HepG2 (cell line): ENCODE data around the gene NFATC4. TPM values are rescaled to one million over a fixed set of nuclear protein-coding genes. Genes with fewer than 3 reads are reported as not detected.

Experiments used
- ATAC-seq: fragments of 200-7000 bp; cut with Tn5 transposase; 3 replicates; pipeline ENCODE4 v1.9.1; 2020; ENCODE audit warnings: mild to moderate bottlenecking, moderate library complexity
- BruUV-seq: library from RNA; stranded (reverse); fragments of 400-500 nt; replicated peaks from 2 replicates; lab custom pipeline; 2021; lab: Mats Ljungman, UMichigan
- CTCF ChIA-PET: fragments of 300-600 bp; formaldehyde crosslinking; extraction: SDS; loops from one replicate; lab custom pipeline; 2021; ENCODE audit warnings: low total read pairs, inconsistent platforms, low intra/inter-chr PET ratio; lab: Yijun Ruan, JAX
- POLR2A ChIA-PET: fragments of 350-600 bp; sonication (Branson Sonifier 250); formaldehyde crosslinking; loops from one replicate; lab custom pipeline; 2020; ENCODE audit warnings: antibody characterized with exemption, inconsistent platforms; lab: Yijun Ruan, JAX
- DNase-seq: peaks from one replicate; pipeline ENCODE4 v3.0.0-alpha.2; 2015; ENCODE audit warnings: low spot score
- FAIRE-seq: peaks from 3 replicates; lab custom pipeline; 2011; peaks lifted over from hg19 to GRCh38; lab: Jason Lieb, UNC
- H2AFZ ChIP-seq: one replicate; pipeline ENCODE4 v1.6.1; 2011; ENCODE audit warnings: low read length, inconsistent platforms
- H3K27ac ChIP-seq: fragments of 300-600 bp; 3 replicates; pipeline ENCODE4 v1.8.0; 2011; ENCODE audit warnings: mixed run types, mild to moderate bottlenecking, mixed read lengths, low read length, inconsistent platforms; ENCODE audit not compliant: insufficient read depth; ENCODE audit errors: extremely low read length
- H3K27me3 ChIP-seq, 2 experiments: fragments of 200-600 bp in 1 of 2; 2 replicates in 1 of 2; 3 replicates in 1 of 2; pipeline versions ENCODE4 v1.6.0 to v1.8.0; 2011; ENCODE audit warnings: low read length in 2 of 2, mild to moderate bottlenecking in 2 of 2, moderate library complexity in 2 of 2, inconsistent platforms in 1 of 2; ENCODE audit not compliant: insufficient read depth in 2 of 2, control insufficient read depth in 1 of 2
- H3K36me3 ChIP-seq, 2 experiments: fragments of 200-600 bp in 1 of 2; replicated peaks in 1 of 2; 2 replicates in 1 of 2; 3 replicates in 1 of 2; pipeline versions ENCODE4 v1.5.1 to v1.8.0; 2011; ENCODE audit warnings: low read length in 2 of 2, inconsistent platforms in 1 of 2; ENCODE audit not compliant: insufficient read depth in 2 of 2, control insufficient read depth in 1 of 2
- H3K4me1 ChIP-seq: 2 replicates; pipeline ENCODE4 v1.5.1; 2012; ENCODE audit warnings: low read length, inconsistent platforms; ENCODE audit not compliant: insufficient read depth
- H3K4me2 ChIP-seq: 2 replicates; pipeline ENCODE4 v1.6.0; 2011; ENCODE audit warnings: low read depth, low read length, inconsistent platforms
- H3K4me3 ChIP-seq, 3 experiments: fragments of 200-600 bp in 1 of 3; sonication (generic), shearing (Covaris generic) in 1 of 3; replicated peaks in 1 of 3; 2 replicates each; pipeline ENCODE4 v1.5.1; 2011 to 2016; ENCODE audit warnings: low read length in 3 of 3, inconsistent platforms in 2 of 3, low read depth in 2 of 3, mild to moderate bottlenecking in 2 of 3, control low read depth in 1 of 3, mixed read lengths in 1 of 3; ENCODE audit not compliant: insufficient read depth in 1 of 3
- H3K79me2 ChIP-seq: one replicate; pipeline ENCODE4 v1.6.1; 2011; ENCODE audit warnings: low read length, inconsistent platforms; ENCODE audit not compliant: insufficient read depth
- H3K9ac ChIP-seq: 2 replicates; pipeline ENCODE4 v1.6.0; 2011; ENCODE audit warnings: mild to moderate bottlenecking, low read depth, low read length, inconsistent platforms; ENCODE audit not compliant: insufficient read depth
- H3K9me3 ChIP-seq: 2 replicates; pipeline ENCODE4 v1.5.1; 2012; ENCODE audit warnings: mild to moderate bottlenecking, low read length
- H4K20me1 ChIP-seq: 2 replicates; pipeline ENCODE4 v1.6.0; 2011; ENCODE audit warnings: inconsistent platforms, mild to moderate bottlenecking, low read length, moderate library complexity; ENCODE audit not compliant: insufficient read depth
- AHR ChIP-seq: IDR thresholded peaks from 2 replicates; pipeline ENCODE4 v1.6.1; 2018; ENCODE audit warnings: missing genetic modification reagents, missing compliant biosample characterization
- ARHGAP35 ChIP-seq: sonication (generic); formaldehyde crosslinking; IDR thresholded peaks from 2 replicates; pipeline ENCODE4 v1.9.0; 2022; ENCODE audit warnings: mild to moderate bottlenecking, inconsistent platforms, moderate library complexity, missing genetic modification reagents, borderline replicate concordance
- HDAC1 ChIP-seq: sonication (generic); formaldehyde crosslinking; IDR thresholded peaks from 2 replicates; pipeline ENCODE4 v1.5.1; 2020; ENCODE audit warnings: mild to moderate bottlenecking, missing genetic modification reagents
- ISL2 ChIP-seq: sonication (generic); formaldehyde crosslinking; IDR thresholded peaks from 2 replicates; pipeline ENCODE4 v1.5.0; 2020; ENCODE audit warnings: missing genetic modification reagents
- NR2F6 ChIP-seq, 2 experiments: IDR thresholded peaks; 2 replicates each; pipeline ENCODE4 v1.6.1; 2016; ENCODE audit warnings: antibody characterized with exemption in 1 of 2, mild to moderate bottlenecking in 1 of 2
- SMAD1 ChIP-seq: sonication (generic); formaldehyde crosslinking; IDR thresholded peaks from 2 replicates; pipeline ENCODE4 v1.4.0; 2020; ENCODE audit warnings: missing genetic modification reagents, low read depth, mild to moderate bottlenecking, borderline replicate concordance
- TAF15 ChIP-seq: fragments of 200-400 bp; formaldehyde crosslinking; IDR thresholded peaks from one replicate; pipeline ENCODE4 v1.6.1; 2018; ENCODE audit warnings: mild to moderate bottlenecking, low read depth, low read length; ENCODE audit not compliant: poor library complexity, severe bottlenecking
- TCF12 ChIP-seq, 2 experiments: fragments of 450-650 bp in 1 of 2; sonication (generic) in 1 of 2; formaldehyde crosslinking in 1 of 2; IDR thresholded peaks; 2 replicates each; pipeline versions ENCODE4 v1.6.1 to v1.8.0; 2017 to 2022; ENCODE audit warnings: antibody characterized with exemption in 1 of 2, mild to moderate bottlenecking in 1 of 2, missing genetic modification reagents in 1 of 2, moderate library complexity in 1 of 2
- ZNF333 ChIP-seq: sonication (generic); formaldehyde crosslinking; IDR thresholded peaks from 2 replicates; pipeline ENCODE4 v1.4.0; 2020; ENCODE audit warnings: mild to moderate bottlenecking, missing genetic modification reagents, borderline replicate concordance
- ZNF446 ChIP-seq: sonication (generic); formaldehyde crosslinking; IDR thresholded peaks from 2 replicates; pipeline ENCODE4 v1.5.0; 2020; ENCODE audit warnings: mild to moderate bottlenecking, missing genetic modification reagents
- WGBS: methylation state at CpG from one replicate; pipeline ENCODE4 v1.1.6; 2017; ENCODE audit warnings: low lambda C conversion rate; 5-methylcytosine and 5-hydroxymethylcytosine counted together
- in situ Hi-C: cut with HindIII; loops from 2 replicates; pipeline ENCODE4 v1.10.0; 2017; ENCODE audit warnings: low pct_unique_long_range_greater_than_20kb; ENCODE audit not compliant: extremely low pct_ligation_motif_present
- intact Hi-C: fragments of 100-400 bp; cut with micrococcal nuclease; formaldehyde crosslinking; loops from one replicate; pipeline ENCODE4 v1.10.0; 2022; ENCODE audit not compliant: unreplicated experiment
- polyA plus RNA-seq, 8 experiments: library from polyadenylated mRNA; depleted of rRNA in 3 of 8; stranded (reverse) in 7 of 8; unstranded in 1 of 8; fragments of >200 nt; fragmentation: Illumina TruSeq in 4 of 8; extraction: Trizol in 4 of 8; gene quantifications; 2 replicates each; pipeline versions ENCODE4 v1.2.1 to v1.2.3, GENCODE V29; 2011 to 2016; ENCODE audit warnings: low read depth in 4 of 8, missing spikeins in 1 of 8, mixed read lengths in 1 of 8; ENCODE audit not compliant: insufficient read depth in 1 of 8
- total RNA-seq, 5 experiments: library from RNA; depleted of rRNA; stranded (reverse); fragments of >200 nt; fragmentation: Illumina TruSeq; extraction: Trizol; gene quantifications; 2 replicates each; pipeline ENCODE4 v1.2.3, GENCODE V29; 2016; ENCODE audit warnings: low read depth in 1 of 5
- TF ChIP-seq, protein P1 (sequence below): IDR thresholded peaks from 2 replicates; pipeline ENCODE4 v1.6.1; 2016; ENCODE audit warnings: mild to moderate bottlenecking, missing biosample characterization, missing genetic modification reagents
- TF ChIP-seq, protein P2 (sequence below): sonication (generic); formaldehyde crosslinking; IDR thresholded peaks from 2 replicates; pipeline ENCODE4 v1.4.0; 2020; ENCODE audit warnings: missing genetic modification reagents, low read depth, mild to moderate bottlenecking, borderline replicate concordance
- TF ChIP-seq, protein P3 (sequence below): sonication (generic); formaldehyde crosslinking; IDR thresholded peaks from 2 replicates; pipeline ENCODE4 v1.4.0; 2020; ENCODE audit warnings: mild to moderate bottlenecking, low read depth, missing genetic modification reagents
- TF ChIP-seq, protein P4 (sequence below): sonication (generic); formaldehyde crosslinking; IDR thresholded peaks from 2 replicates; pipeline ENCODE4 v1.5.0; 2020; ENCODE audit warnings: missing genetic modification reagents, mild to moderate bottlenecking, borderline replicate concordance
- TF ChIP-seq, protein P5 (sequence below): sonication (generic); formaldehyde crosslinking; IDR thresholded peaks from 2 replicates; pipeline ENCODE4 v1.5.0; 2020; ENCODE audit warnings: mild to moderate bottlenecking, missing genetic modification reagents, borderline replicate concordance

The NFATC4 gene
- total and polyA plus RNA-seq, 2 of the 13 experiments (the other 11 are each of a cell fraction or from before 2014, with no cell fraction given) = 0.04 to 0.15 TPM

DNA sequence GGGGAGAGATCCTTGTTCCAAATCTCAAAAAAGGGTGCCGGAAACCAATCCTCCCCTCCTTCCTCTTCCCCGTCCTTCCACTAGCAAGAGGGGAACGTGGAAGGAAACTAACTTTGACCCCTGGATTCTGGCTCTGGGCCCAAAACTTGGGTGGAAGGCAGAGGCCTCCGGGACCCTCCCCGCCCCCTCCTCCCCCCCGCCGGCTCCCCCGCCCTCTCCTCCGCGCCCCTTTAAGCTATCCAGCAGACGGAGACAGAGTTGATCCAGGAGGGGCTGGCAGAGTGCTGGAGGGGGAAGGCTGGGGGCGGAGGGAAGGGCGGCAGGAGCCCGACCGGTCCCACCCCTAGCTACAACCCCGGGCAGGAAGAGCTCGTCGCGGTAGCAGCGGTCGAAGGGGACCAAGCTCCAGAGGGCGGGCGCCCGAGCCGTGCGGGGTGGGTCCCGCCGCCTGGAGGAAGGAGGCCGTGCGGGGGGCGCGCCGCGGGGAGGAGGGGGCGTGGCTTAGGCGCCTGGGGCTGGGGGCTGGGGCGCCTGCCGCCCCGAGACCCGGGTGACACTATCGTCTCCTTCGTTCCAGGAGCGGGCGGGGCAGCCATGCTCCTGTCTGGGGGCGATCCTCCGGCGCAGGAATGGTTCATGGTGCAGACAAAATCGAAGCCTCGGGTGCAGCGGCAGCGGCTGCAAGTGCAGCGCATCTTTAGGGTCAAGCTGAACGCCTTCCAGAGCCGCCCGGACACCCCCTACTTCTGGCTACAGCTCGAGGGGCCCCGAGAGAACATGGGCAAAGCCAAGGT lies 30.9 kb downstream of the NFATC4 start, which contains the start of gene NYNRIN:
TSS of gene NYNRIN (plus strand) at position 351 of the 794 bp plus-strand sequence. CDS start at position 595, 244 bp downstream.
- Histone ChIP-seq H3K4me1 (peaks cover 43% of the 10 kb centered on the region), H2AFZ (peak within 1 kb of the TSS; percentile 23), H4K20me1 (no peaks in the 10 kb centered on the region), H3K36me3 (no peaks in the 10 kb centered on the region), H3K4me2 (peak within 1 kb of the TSS; percentile 83), H3K79me2 (no peaks in the 10 kb centered on the region), H3K9ac (peak within 1 kb of the TSS; percentile 18; the same call in 1 of the 2 replicates), H3K27ac (no peak within 1 kb of the TSS), H3K27me3 (peaks cover 15 to 58% of the 10 kb centered on the region in 2 experiments), H3K4me3 (peak within 1 kb of the TSS; percentile 54 to 74 (median 62)), H3K9me3 (no peaks in the 10 kb centered on the region)
- 1% methylated on average over 55 of the region's 57 CpGs for WGBS
- DNase-seq = no peak
- intact Hi-C loops = loop anchor here (2.0 kb wide), 1 partner anchor 32 kb away; no protein-coding TSS in a partner anchor
- ChIA-PET CTCF (no interaction called here), POLR2A (interaction anchor here (0.6 to 3.3 kb wide), 8 partner anchors 10 to 33 kb away, joined by 3 to 17 read pairs (median 4); partner anchors contain the start of genes CBLN3 and KHNYN)
- in situ Hi-C loops = no loop called here
- FAIRE-seq = no peak
- no TSS peak for BruUV-seq
- peak; percentile 78 for ATAC-seq
- TF ChIP-seq, protein P1, sequence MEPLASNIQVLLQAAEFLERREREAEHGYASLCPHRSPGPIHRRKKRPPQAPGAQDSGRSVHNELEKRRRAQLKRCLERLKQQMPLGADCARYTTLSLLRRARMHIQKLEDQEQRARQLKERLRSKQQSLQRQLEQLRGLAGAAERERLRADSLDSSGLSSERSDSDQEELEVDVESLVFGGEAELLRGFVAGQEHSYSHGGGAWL (CRISPR knock-in tag) = 0 out of 2 replicates have a peak, but pooled peaks have one; percentile 16
- TF ChIP-seq ZNF333 (CRISPR knock-in tag) (peak; percentile 62; the same call in 1 of the 2 replicates), NR2F6 (IDR thresholded peaks at IDR 0.05) (no peak), NR2F6 (CRISPR knock-in tag; IDR thresholded peaks at IDR 0.05) (no peak), HDAC1 (CRISPR knock-in tag) (0 out of 2 replicates have a peak, but pooled peaks have one; percentile 32), ISL2 (no peak), TCF12 (IDR thresholded peaks at IDR 0.05) (no peak), TCF12 (CRISPR knock-in tag; IDR thresholded peaks at IDR 0.05) (0 out of 2 replicates have a peak, but pooled peaks have one; percentile 59), SMAD1 (CRISPR knock-in tag) (peak; percentile 27; the same call in 1 of the 2 replicates), TAF15 (no peak), ARHGAP35 (0 out of 2 replicates have a peak, but pooled peaks have one; percentile 60), ZNF446 (CRISPR knock-in tag) (0 out of 2 replicates have a peak, but pooled peaks have one; percentile 41), AHR (CRISPR knock-in tag) (no peak)
- TF ChIP-seq, protein P2, sequence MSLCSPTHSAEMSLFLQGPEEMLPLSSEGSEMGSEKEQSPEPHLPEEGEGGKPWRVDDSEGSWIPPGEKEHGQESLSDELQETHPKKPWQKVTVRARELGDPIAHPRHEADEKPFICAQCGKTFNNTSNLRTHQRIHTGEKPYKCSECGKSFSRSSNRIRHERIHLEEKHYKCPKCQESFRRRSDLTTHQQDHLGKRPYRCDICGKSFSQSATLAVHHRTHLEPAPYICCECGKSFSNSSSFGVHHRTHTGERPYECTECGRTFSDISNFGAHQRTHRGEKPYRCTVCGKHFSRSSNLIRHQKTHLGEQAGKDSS = no peak
- TF ChIP-seq, protein P3, sequence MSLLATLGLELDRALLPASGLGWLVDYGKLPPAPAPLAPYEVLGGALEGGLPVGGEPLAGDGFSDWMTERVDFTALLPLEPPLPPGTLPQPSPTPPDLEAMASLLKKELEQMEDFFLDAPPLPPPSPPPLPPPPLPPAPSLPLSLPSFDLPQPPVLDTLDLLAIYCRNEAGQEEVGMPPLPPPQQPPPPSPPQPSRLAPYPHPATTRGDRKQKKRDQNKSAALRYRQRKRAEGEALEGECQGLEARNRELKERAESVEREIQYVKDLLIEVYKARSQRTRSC = no peak
- TF ChIP-seq, protein P4, sequence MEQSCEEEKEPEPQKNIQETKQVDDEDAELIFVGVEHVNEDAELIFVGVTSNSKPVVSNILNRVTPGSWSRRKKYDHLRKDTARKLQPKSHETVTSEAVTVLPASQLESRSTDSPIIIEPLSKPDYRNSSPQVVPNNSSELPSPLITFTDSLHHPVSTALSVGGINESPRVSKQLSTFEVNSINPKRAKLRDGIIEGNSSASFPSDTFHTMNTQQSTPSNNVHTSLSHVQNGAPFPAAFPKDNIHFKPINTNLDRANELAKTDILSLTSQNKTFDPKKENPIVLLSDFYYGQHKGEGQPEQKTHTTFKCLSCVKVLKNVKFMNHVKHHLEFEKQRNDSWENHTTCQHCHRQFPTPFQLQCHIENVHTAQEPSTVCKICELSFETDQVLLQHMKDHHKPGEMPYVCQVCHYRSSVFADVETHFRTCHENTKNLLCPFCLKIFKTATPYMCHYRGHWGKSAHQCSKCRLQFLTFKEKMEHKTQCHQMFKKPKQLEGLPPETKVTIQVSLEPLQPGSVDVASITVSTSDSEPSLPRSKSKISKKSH (CRISPR knock-in tag) = peak; percentile 49; the same call in 1 of the 2 replicates
- TF ChIP-seq, protein P5, sequence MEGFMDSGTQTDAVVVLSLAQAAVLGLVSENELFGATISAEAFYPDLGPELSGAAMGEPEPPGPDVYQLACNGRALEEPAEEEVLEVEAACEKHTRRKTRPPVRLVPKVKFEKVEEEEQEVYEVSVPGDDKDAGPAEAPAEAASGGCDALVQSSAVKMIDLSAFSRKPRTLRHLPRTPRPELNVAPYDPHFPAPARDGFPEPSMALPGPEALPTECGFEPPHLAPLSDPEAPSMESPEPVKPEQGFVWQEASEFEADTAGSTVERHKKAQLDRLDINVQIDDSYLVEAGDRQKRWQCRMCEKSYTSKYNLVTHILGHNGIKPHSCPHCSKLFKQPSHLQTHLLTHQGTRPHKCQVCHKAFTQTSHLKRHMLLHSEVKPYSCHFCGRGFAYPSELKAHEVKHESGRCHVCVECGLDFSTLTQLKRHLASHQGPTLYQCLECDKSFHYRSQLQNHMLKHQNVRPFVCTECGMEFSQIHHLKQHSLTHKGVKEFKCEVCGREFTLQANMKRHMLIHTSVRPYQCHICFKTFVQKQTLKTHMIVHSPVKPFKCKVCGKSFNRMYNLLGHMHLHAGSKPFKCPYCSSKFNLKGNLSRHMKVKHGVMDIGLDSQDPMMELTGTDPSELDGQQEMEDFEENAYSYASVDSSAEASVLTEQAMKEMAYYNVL (CRISPR knock-in tag) = peak; percentile 35; the same call in 1 of the 2 replicates
